GM12865 (cell line): ENCODE measurements around the gene DHX34.

Source experiments
- DNase-seq: peaks from one replicate; pipeline ENCODE4 v3.0.0; 2010; ENCODE audit warnings: low read depth
- H3K4me3 ChIP-seq: 2 replicates; pipeline ENCODE4 v1.5.1; 2011; ENCODE audit warnings: mild to moderate bottlenecking, low read depth, low read length, control low read depth
- TF ChIP-seq, protein P1 (sequence below): IDR thresholded peaks from 2 replicates; pipeline ENCODE4 v1.5.1; 2011; ENCODE audit warnings: low read length, control low read depth, low read depth, inconsistent platforms; ENCODE audit not compliant: insufficient read depth; ENCODE audit errors: missing control alignments

The DHX34 gene

DNA sequence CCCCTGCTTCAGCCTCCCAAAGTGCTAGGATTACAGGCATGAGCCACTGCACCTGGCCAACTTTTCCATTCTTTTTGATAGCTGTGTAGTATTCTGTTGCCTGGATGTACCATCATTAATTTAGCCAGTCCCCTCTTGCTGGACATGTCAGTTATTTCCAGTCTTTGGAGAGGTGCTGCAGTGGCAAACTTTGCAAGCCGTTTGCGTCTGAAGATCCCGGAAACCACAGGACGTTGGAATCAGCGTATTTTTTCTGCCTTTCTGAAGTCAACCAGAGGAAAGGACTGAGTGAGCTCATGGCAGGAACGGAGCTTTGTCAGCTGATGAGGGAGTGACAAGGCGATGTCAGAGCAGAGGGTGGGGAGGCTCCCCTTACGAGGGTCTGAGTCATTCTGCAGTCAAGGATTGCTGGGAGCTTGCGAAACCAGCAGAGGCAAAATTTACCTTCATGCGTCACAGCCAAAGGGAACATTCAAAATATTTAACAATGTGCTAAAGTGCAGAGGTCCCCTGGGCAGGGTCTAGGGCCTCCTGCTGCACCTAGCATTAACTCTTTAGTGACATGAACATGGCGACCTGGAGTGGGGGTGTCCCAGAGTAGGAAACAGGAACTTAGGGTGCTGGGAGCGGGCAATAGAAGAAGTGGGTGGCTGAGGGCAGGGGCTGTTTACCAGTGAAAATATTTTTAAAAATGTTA is 33.8 kb upstream of the DHX34 start:
- H3K4me3 ChIP-seq = no peak overlapping the region
- TF ChIP-seq, protein P1, sequence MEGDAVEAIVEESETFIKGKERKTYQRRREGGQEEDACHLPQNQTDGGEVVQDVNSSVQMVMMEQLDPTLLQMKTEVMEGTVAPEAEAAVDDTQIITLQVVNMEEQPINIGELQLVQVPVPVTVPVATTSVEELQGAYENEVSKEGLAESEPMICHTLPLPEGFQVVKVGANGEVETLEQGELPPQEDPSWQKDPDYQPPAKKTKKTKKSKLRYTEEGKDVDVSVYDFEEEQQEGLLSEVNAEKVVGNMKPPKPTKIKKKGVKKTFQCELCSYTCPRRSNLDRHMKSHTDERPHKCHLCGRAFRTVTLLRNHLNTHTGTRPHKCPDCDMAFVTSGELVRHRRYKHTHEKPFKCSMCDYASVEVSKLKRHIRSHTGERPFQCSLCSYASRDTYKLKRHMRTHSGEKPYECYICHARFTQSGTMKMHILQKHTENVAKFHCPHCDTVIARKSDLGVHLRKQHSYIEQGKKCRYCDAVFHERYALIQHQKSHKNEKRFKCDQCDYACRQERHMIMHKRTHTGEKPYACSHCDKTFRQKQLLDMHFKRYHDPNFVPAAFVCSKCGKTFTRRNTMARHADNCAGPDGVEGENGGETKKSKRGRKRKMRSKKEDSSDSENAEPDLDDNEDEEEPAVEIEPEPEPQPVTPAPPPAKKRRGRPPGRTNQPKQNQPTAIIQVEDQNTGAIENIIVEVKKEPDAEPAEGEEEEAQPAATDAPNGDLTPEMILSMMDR = no peak
- no peak for DNase-seq

DNA sequence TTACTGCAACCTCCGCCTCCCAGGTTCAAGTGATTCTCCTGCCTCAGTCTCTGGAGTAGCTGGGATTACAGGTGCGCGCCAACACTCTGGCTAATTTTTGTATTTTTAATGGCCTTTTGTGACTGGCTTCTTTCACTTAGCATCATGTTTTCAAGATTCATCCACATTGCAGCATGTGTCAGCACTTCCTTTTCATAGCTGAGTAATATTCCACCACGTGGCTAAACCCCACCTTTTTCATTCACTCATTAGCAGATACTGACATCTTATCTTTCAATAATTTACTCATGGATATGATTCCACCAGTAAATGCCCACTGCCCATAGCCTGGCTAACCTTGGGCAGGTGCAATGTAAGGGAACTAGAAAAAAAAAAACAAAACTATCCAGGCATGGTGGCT is 32.6 kb upstream of the DHX34 start:
- H3K4me3 ChIP-seq = no peak overlapping the region
- no peak for DNase-seq
- TF ChIP-seq, protein P1 = no peak

DNA sequence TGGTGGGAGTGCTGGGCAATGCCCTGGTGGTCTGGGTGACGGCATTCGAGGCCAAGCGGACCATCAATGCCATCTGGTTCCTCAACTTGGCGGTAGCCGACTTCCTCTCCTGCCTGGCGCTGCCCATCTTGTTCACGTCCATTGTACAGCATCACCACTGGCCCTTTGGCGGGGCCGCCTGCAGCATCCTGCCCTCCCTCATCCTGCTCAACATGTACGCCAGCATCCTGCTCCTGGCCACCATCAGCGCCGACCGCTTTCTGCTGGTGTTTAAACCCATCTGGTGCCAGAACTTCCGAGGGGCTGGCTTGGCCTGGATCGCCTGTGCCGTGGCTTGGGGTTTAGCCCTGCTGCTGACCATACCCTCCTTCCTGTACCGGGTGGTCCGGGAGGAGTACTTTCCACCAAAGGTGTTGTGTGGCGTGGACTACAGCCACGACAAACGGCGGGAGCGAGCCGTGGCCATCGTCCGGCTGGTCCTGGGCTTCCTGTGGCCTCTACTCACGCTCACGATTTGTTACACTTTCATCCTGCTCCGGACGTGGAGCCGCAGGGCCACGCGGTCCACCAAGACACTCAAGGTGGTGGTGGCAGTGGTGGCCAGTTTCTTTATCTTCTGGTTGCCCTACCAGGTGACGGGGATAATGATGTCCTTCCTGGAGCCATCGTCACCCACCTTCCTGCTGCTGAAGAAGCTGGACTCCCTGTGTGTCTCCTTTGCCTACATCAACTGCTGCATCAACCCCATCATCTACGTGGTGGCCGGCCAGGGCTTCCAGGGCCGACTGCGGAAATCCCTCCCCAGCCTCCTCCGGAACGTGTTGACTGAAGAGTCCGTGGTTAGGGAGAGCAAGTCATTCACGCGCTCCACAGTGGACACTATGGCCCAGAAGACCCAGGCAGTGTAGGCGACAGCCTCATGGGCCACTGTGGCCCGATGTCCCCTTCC is 28.9 kb upstream of the DHX34 start:
- TF ChIP-seq, protein P1 = no peak
- no peak overlapping the region for H3K4me3 ChIP-seq
- no peak for DNase-seq

DNA sequence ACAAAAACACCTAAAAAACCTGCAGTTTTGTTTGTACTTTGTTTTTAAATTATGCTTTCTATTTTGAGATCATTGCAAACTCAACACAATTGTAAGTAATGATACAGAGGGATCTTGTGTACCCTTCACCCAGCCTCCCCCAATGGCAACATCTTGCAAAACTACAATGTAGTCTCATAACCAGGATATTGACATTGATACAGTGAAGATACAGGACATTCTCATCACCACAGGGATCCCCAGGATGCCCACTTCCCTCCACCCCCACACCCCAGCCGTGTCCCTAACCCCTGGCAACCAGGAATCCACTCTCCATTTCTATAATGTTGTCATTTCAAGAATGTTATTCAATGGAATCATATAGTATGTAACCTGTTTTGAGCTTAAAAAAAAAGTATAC is 27.5 kb upstream of the DHX34 start:
- DNase-seq = no peak
- TF ChIP-seq, protein P1 = no peak

DNA sequence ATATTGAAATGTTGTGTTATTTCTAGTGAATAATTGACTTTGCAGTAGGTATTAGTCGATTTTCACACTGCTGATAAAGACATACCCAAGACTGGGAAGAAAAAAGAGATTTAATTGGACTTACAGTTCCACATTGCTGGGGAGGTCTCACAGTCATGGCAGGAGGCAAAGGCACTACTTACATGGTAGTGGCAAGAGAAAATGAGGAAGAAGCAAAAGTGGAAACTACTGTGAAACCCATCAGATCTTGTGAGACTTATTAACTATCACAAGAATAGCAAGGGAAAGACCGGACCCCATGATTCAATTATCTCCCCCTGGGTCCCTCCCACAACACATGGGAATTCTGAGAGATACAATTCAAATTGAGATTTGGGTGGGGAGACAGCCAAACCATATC is 27.1 kb upstream of the DHX34 start:
- TF ChIP-seq, protein P1 = no peak
- H3K4me3 ChIP-seq = no peak overlapping the region
- no peak for DNase-seq

More for the DNA sequence above, 27.5 kb upstream of the DHX34 start:
- H3K4me3 ChIP-seq = no peak overlapping the region

DNA sequence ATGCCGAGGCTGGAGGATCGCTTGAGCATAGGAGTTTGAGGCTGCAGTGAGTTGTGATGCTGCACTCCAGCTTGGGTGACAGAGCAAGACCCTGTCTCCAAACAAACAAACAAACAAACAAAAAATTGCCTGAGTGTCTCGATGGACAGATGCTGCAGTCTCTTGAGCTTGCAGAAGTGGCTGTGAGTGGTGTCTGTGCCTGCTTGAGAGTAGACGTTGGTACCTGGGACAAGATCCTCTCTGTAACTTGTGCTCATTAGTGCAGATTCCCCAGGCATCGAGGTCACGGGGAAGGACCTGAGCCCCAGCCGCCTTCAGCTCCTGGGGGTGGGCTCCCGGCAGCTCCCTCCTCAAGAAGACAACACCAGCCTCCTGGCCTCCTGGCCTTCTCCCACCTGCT is 25.7 kb upstream of the DHX34 start:
- TF ChIP-seq, protein P1 = no peak
- no peak for DNase-seq
- no peak overlapping the region for H3K4me3 ChIP-seq
